GM18508 (cell line): ENCODE measurements around the gene C11orf58.

Experiments used
- ATAC-seq: cut with Tn5 transposase; IDR thresholded peaks from one replicate; pipeline ENCODE4 v1.9.1; 2021; ENCODE audit warnings: moderate number of reproducible peaks; ENCODE audit not compliant: insufficient read depth, unreplicated experiment

C11orf58 gene

GRCh38 chr11:16799221-16799620 is 60.8 kb downstream of the C11orf58 start:
- no peak for ATAC-seq

GRCh38 chr11:16799890-16800289 is 61.4 kb downstream of the C11orf58 start:
- no peak for ATAC-seq

DNA sequence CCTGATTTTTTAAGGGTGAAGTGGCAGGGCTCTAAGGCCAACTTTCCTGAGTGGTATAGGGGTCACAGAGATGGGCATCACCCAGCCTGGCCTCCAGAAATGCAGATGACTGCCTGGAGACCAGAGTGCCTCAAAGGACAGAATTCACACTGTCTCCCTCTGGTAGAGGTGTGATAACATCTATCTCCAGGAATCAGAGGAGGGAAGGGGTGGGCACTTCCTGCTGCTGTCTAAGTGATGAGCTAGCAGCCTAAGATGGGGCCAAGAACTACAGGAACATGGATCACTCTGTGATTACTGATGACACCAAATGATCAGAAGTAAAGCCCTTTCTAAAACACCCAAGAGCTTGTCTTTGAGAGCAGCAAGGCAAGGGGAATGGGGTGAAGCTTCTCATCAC is 61.9 kb downstream of the C11orf58 start:
- ATAC-seq, result no peak

- no peak for ATAC-seq
Measured at GRCh38 chr11:16801288-16801980, 63.0 kb downstream of the C11orf58 start.

DNA sequence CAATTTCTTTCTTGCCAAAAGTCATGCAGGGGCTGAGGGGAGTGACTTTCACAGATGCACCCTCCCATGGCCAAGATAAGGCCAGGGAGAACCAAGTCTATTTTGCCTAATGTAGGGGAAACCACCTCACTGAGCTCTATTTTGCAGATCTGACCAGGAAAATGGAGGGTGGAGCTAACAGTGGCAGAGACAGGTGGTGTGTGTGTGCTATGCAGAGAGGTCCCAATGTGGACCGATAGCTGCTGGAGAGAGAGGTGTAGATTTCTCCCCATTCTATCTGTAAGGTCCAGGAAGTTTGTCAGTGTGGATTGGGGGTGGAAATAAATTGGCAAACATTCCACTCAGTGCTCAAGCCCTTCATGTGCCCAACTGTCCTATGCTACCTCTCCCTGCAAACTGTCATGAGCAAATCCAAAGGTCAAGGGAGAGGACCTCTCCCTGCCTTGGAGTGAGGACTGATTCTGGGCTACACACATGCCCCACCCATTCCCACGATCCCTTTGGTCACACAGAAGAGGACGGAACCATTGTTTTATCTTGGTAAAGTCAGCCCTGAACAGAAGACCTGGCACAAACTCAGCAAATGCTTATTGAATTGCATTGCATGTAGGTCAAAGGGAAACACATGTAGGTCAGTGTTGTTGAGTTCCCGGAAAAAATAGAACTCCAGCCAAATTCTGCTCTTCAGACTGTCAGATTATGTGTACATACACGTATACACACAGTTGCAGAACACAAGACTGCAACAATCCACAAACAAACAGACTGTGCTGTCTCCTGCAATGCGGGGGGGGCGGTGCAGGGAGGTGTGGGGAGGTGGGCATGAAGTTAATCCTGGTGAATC is 65.9 kb downstream of the C11orf58 start:
- no peak for ATAC-seq

- ATAC-seq, result no peak
Measured at GRCh38 chr11:16805938-16806337, 67.5 kb downstream of the C11orf58 start.

DNA sequence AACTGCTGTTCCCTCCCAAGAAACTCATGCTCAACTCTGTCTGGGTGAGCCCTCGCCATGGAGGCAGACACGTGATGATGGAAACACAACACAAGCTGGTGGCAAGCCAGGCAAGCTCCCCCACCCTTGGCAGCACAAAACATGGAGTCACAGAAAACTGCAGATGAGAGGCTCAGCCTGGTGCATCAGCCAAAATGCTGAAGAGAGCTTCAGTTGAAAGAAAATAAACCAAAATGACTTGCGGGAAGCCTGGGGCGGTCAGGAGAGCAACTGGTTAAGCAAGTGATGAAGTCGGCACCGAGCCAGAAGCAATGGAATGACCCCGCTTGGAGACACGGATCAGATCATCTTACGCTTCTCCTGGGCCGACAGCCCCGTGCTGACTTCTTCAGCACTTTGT is 68.3 kb downstream of the C11orf58 start:
- ATAC-seq, result no peak

GRCh38 chr11:16807306-16807705 is 68.9 kb downstream of the C11orf58 start:
- ATAC-seq, result no peak
